PC-3 (cell line): ENCODE data around the gene C8A. TPM values are rescaled to one million over a fixed set of nuclear protein-coding genes. Genes with fewer than 3 reads are reported as not detected.

Source experiments
- ATAC-seq: fragments of 200-7000 bp; cut with Tn5 transposase; 2 replicates; pipeline ENCODE4 v1.9.1; 2020; ENCODE audit warnings: mild to moderate bottlenecking, moderate library complexity
- BruUV-seq: library from RNA; stranded (reverse); fragments of 400-500 nt; replicated peaks from 2 replicates; lab custom pipeline; 2021; lab: Mats Ljungman, UMichigan
- CTCF ChIA-PET: fragments of 300-600 bp; sonication (Branson Sonifier 250); formaldehyde crosslinking; loops from one replicate; lab custom pipeline; 2022; ENCODE audit warnings: antibody characterized with exemption; lab: Charles Lee
- POLR2A ChIA-PET: fragments of 300-600 bp; sonication (Branson Sonifier 250); formaldehyde crosslinking; loops from one replicate; lab custom pipeline; 2022; ENCODE audit warnings: antibody characterized with exemption; ENCODE audit not compliant: unreplicated experiment; lab: Charles Lee
- DNase-seq: peaks from one replicate; pipeline ENCODE4 v3.0.0-alpha.2; 2015
- H2AFZ ChIP-seq: fragments of 300-600 bp; sonication (generic); 2 replicates; pipeline ENCODE4 v1.6.0; 2016; ENCODE audit warnings: antibody characterized with exemption, low read length
- H3F3A ChIP-seq: fragments of 300-600 bp; sonication (generic); one replicate; pipeline ENCODE4 v1.6.0; 2017; ENCODE audit warnings: antibody characterized with exemption, low read length, control low read depth, mild to moderate bottlenecking; ENCODE audit not compliant: unreplicated experiment
- H3K27ac ChIP-seq: fragments of 300-600 bp; sonication (generic); 2 replicates; pipeline ENCODE4 v1.5.1; 2016; ENCODE audit warnings: mild to moderate bottlenecking, low read length
- H3K27me3 ChIP-seq: fragments of 300-600 bp; sonication (generic); 2 replicates; pipeline ENCODE4 v1.6.1; 2016; ENCODE audit warnings: low read length, mixed read lengths
- H3K36me3 ChIP-seq: fragments of 300-600 bp; sonication (generic); 2 replicates; pipeline ENCODE4 v1.6.1; 2016; ENCODE audit warnings: low read depth, mixed run types, low read length, mixed read lengths
- H3K4me1 ChIP-seq: fragments of 300-600 bp; sonication (generic); 2 replicates; pipeline ENCODE4 v1.5.1; 2016; ENCODE audit warnings: low read length; ENCODE audit not compliant: insufficient read depth
- H3K4me2 ChIP-seq: fragments of 300-600 bp; sonication (generic); 2 replicates; pipeline ENCODE4 v1.6.0; 2016; ENCODE audit warnings: low read length
- H3K4me3 ChIP-seq: fragments of 300-600 bp; sonication (generic); 2 replicates; pipeline ENCODE4 v1.5.1; 2016; ENCODE audit warnings: mild to moderate bottlenecking, low read length, mixed read lengths
- H3K79me2 ChIP-seq: fragments of 300-600 bp; sonication (generic); 2 replicates; pipeline ENCODE4 v1.6.1; 2017; ENCODE audit warnings: low read length, mixed read lengths
- H3K9ac ChIP-seq: fragments of 300-600 bp; sonication (generic); 2 replicates; pipeline ENCODE4 v1.6.0; 2016; ENCODE audit warnings: mild to moderate bottlenecking, low read length
- H3K9me2 ChIP-seq: fragments of 300-600 bp; sonication (generic); replicated peaks from 2 replicates; pipeline ENCODE4 v1.6.1; 2016; ENCODE audit warnings: mixed run types, low read length, mixed read lengths
- H3K9me3 ChIP-seq: fragments of 300-600 bp; sonication (generic); 2 replicates; pipeline ENCODE4 v1.6.1; 2016; ENCODE audit warnings: low read length, mixed read lengths
- H4K20me1 ChIP-seq: fragments of 300-600 bp; sonication (generic); 2 replicates; pipeline ENCODE4 v1.6.1; 2016; ENCODE audit warnings: low read length, mixed read lengths
- CTCF ChIP-seq: fragments of 300-600 bp; sonication (generic); conservative IDR thresholded peaks from 2 replicates; pipeline ENCODE4 v1.5.1; 2017; ENCODE audit warnings: antibody characterized with exemption, low read depth, mild to moderate bottlenecking, low read length
- EZH2 ChIP-seq: fragments of 300-600 bp; sonication (generic); IDR thresholded peaks from one replicate; pipeline ENCODE4 v1.6.1; 2017; ENCODE audit warnings: antibody characterized with exemption, mild to moderate bottlenecking, low read length; ENCODE audit not compliant: unreplicated experiment
- EZH2phosphoT487 ChIP-seq: fragments of 300-600 bp; sonication (generic); IDR thresholded peaks from 2 replicates; pipeline ENCODE4 v1.6.1; 2018; ENCODE audit warnings: mild to moderate bottlenecking, antibody characterized with exemption, low read length, borderline replicate concordance
- intact Hi-C: fragments of 100-400 bp; cut with micrococcal nuclease; formaldehyde crosslinking; loops from 2 replicates; pipeline ENCODE4 v1.9.0; 2023
- total RNA-seq: library from RNA; depleted of rRNA; stranded (reverse); fragments of >200 nt; gene quantifications from 2 replicates; pipeline ENCODE4 v1.2.3, GENCODE V29; 2014

The C8A gene
- total RNA-seq, 1 experiment from 2014 or later, result not detected

GRCh38 chr1:56833088-56833487 is 21.5 kb upstream of the C8A start:
- TF ChIP-seq CTCF, result no peak
- Histone ChIP-seq H3K4me3 (no peak overlapping the region), H3K9ac (no peak overlapping the region), H3K36me3 (no peaks in the 10 kb centered on the region), H3K9me3 (no peaks in the 10 kb centered on the region), H3K27ac (no peak overlapping the region), H3K9me2 (no peaks in the 10 kb centered on the region), H3K79me2 (no peaks in the 10 kb centered on the region), H2AFZ (no peak overlapping the region), H3K4me1 (peaks cover 15% of the 10 kb centered on the region), H4K20me1 (no peaks in the 10 kb centered on the region), H3K27me3 (peaks cover 36% of the 10 kb centered on the region), H3K4me2 (no peak overlapping the region), H3F3A (no peaks in the 10 kb centered on the region)
- intact Hi-C loops, result loop anchor here (5.0 kb wide), 1 partner anchor 1214 kb away; no protein-coding TSS in a partner anchor
- POLR2A ChIA-PET, result no interaction called here
- ATAC-seq, result no peak
- no peak for DNase-seq
- CTCF ChIA-PET, result no interaction called here
- BruUV-seq, result no TSS peak

- DNase-seq, result no peak
- H3K4me3 ChIP-seq, result no peak overlapping the region
- H3K4me2 ChIP-seq, result no peak overlapping the region
- H3K9ac ChIP-seq, result no peak overlapping the region
- no peaks in the 10 kb centered on the region for H3K79me2 ChIP-seq
- H2AFZ ChIP-seq, result no peak overlapping the region
- H3K36me3 ChIP-seq, result no peaks in the 10 kb centered on the region
- no peak overlapping the region for H3K27ac ChIP-seq
- H3K27me3 ChIP-seq, result peaks cover 40% of the 10 kb centered on the region
- H3K9me2 ChIP-seq, result no peaks in the 10 kb centered on the region
- BruUV-seq, result no TSS peak
- no peaks in the 10 kb centered on the region for H4K20me1 ChIP-seq
- no peak for TF ChIP-seq EZH2
- no peaks in the 10 kb centered on the region for H3F3A ChIP-seq
- no peaks in the 10 kb centered on the region for H3K9me3 ChIP-seq
- ATAC-seq, result no peak
- CTCF ChIA-PET, result no interaction called here
- H3K4me1 ChIP-seq, result peaks cover 15% of the 10 kb centered on the region
- POLR2A ChIA-PET, result no interaction called here
- intact Hi-C loops, result loop anchor here (2.0 to 5.0 kb wide), 2 partner anchors 32 to 1213 kb away; no protein-coding TSS in a partner anchor
Measured at GRCh38 chr1:56834137-56834900, 20.3 kb upstream of the C8A start.

GRCh38 chr1:56835657-56836056 is 18.9 kb upstream of the C8A start:
- H3K4me1 ChIP-seq, result peaks cover 15% of the 10 kb centered on the region
- POLR2A ChIA-PET, result no interaction called here
- no peak overlapping the region for H3K4me3 ChIP-seq
- no peaks in the 10 kb centered on the region for H3K9me2 ChIP-seq
- no peaks in the 10 kb centered on the region for H3K36me3 ChIP-seq
- H3K27me3 ChIP-seq, result peaks cover 49% of the 10 kb centered on the region
- no peak overlapping the region for H3K4me2 ChIP-seq
- no peaks in the 10 kb centered on the region for H3F3A ChIP-seq
- no peak overlapping the region for H3K9ac ChIP-seq
- CTCF ChIA-PET, result no interaction called here
- DNase-seq, result no peak
- H3K79me2 ChIP-seq, result no peaks in the 10 kb centered on the region
- no peak overlapping the region for H3K27ac ChIP-seq
- intact Hi-C loops, result loop anchor here (2.0 kb wide), 1 partner anchor 31 kb away; no protein-coding TSS in a partner anchor
- TF ChIP-seq EZH2phosphoT487 (no peak), CTCF (no peak), EZH2 (no peak)
- no peaks in the 10 kb centered on the region for H4K20me1 ChIP-seq
- ATAC-seq, result no peak
- no peak overlapping the region for H2AFZ ChIP-seq
- no TSS peak for BruUV-seq
- H3K9me3 ChIP-seq, result no peaks in the 10 kb centered on the region
